HUES64 (cell line): ENCODE measurements around the gene SPATA13.

ENCODE experiments used
- H3K27ac ChIP-seq: 2 replicates; pipeline ENCODE4 v1.7.0; 2013; ENCODE audit warnings: low read depth, low read length, inconsistent platforms
- H3K27me3 ChIP-seq: 2 replicates; pipeline ENCODE4 v1.6.1; 2013; ENCODE audit warnings: mild to moderate bottlenecking, low read length; ENCODE audit not compliant: insufficient read depth
- H3K36me3 ChIP-seq: 2 replicates; pipeline ENCODE4 v1.6.1; 2013; ENCODE audit warnings: mild to moderate bottlenecking, low read length; ENCODE audit not compliant: insufficient read depth
- H3K4me1 ChIP-seq: 2 replicates; pipeline ENCODE4 v1.6.1; 2013; ENCODE audit warnings: mild to moderate bottlenecking, low read length, moderate library complexity; ENCODE audit not compliant: insufficient read depth
- H3K4me3 ChIP-seq: 2 replicates; pipeline ENCODE4 v1.5.1; 2013; ENCODE audit warnings: mild to moderate bottlenecking, low read length, moderate library complexity
- H3K9ac ChIP-seq: 2 replicates; pipeline ENCODE4 v1.6.1; 2013; ENCODE audit warnings: mild to moderate bottlenecking, low read depth, low read length
- H3K9me3 ChIP-seq: 2 replicates; pipeline ENCODE4 v1.6.1; 2013; ENCODE audit warnings: low read depth, low read length; ENCODE audit not compliant: insufficient read depth
- WGBS: fragments of 150-250, 120-280 bp; methylation state at CpG from one replicate; pipeline ENCODE4 v1.1.7; 2013; ENCODE audit warnings: missing lambda C conversion rate; 5-methylcytosine and 5-hydroxymethylcytosine counted together

Gene SPATA13

DNA sequence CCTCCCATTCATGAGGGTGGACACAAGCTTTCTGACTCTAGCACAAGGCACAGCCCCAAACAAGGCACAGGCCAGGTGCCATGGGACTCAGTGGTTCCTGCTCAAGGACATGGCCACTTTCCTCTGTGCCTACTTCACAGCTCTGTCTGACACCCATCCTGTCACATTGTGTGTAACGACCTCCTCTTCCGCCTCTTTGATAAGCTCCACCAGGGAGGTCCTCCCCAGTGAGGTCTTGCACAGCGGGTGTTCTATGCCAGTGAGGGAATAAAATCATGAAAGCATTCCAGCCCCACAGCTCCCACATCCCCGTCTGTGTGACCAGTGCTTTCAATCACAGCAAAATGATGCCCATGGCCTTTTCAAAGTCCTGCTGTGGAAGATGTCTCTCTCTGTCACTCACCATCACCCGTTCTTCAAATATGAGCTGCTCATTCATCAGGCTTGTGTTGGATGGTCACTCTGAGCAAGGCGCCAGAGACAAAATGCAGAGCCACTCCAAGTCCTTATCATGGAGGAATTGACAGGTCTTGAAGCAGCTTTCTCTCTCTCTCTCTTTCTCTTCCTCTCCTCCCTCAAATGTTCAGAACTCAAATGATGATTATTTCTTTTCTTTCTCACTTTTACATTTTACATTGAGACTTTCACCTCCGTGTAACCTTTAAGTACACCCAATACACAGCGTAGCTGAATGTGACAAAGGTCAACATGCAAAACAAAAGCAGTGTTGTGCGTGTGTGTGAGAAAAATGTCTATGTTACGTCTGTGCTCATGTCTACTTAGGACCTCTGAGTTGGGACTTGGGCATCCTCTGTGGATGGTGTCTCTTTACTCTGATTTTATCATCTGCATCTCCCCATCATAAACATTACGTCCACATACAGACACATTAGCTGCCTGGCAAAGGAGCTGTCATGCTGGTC lies 8.0 kb upstream of the SPATA13 start:
- H3K4me3 ChIP-seq, result no peak overlapping the region
- H3K9ac ChIP-seq, result no peak overlapping the region
- H3K9me3 ChIP-seq, result no peaks in the 10 kb centered on the region
- peaks cover 21% of the 10 kb centered on the region for H3K4me1 ChIP-seq
- peaks cover 16% of the 10 kb centered on the region; the same call in 1 of the 2 replicates for H3K27me3 ChIP-seq
- no peak overlapping the region for H3K27ac ChIP-seq
- 79% methylated on average over 11 of the region's 11 CpGs for WGBS
- H3K36me3 ChIP-seq, result no peaks in the 10 kb centered on the region

DNA sequence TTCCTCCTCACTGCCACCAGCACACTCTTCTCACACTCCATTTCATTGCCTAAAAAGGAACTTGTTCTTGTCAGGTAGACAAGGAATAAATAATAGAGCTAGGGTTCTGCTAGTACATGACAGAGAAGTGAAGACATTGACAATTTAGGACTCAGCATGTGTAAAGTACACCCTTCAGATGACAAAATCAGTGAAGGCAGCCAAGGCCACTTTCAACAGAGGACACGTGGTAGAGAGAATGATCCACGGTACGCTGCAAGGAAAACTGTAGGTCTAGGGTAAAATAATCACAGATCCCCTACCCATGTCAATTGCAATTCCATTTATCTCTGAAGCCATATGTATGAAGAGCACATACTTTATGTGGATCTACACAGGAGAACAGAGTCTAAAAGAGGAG lies 7.2 kb upstream of the SPATA13 start:
- Histone ChIP-seq H3K4me3 (no peak overlapping the region), H3K27me3 (peaks cover 16% of the 10 kb centered on the region; the same call in 1 of the 2 replicates), H3K36me3 (no peaks in the 10 kb centered on the region), H3K9me3 (no peaks in the 10 kb centered on the region), H3K9ac (no peak overlapping the region), H3K27ac (no peak overlapping the region), H3K4me1 (peaks cover 21% of the 10 kb centered on the region)
- no CpG with 5 or more reads among the region's 3 CpGs for WGBS

DNA sequence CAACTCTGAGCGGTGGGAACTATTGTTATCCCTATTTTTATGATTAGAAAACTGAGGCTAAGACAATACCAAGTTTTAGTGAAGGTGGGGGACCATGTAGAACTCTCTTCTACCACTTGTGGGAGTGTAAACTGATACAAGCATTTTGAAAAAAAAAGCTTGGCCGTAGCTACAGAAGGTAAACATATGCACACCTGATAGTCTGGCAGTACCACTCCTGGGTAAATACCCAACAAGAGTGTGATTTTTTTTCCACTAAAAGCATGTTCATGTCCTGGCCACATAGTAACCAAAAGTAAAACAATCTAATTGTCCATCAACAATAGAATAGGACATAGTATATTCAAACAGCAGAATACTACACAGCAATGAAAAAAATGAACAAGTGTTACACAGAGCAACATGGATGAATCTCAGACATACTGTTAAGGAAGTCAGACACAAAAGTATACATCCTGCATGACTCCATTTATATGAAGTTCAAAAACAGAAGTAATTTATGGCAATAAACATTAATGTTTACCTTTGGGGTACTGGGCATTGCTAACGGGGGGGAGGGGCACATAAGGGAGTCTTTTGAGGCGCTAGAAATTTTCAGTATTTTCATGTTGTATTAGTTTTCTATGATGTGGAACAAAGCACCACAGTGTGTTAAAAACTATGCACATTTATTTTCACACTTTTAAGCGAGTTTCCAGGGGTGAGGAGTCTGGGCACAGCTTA lies 6.4 kb upstream of the SPATA13 start:
- H3K9ac ChIP-seq, result no peak overlapping the region

DNA sequence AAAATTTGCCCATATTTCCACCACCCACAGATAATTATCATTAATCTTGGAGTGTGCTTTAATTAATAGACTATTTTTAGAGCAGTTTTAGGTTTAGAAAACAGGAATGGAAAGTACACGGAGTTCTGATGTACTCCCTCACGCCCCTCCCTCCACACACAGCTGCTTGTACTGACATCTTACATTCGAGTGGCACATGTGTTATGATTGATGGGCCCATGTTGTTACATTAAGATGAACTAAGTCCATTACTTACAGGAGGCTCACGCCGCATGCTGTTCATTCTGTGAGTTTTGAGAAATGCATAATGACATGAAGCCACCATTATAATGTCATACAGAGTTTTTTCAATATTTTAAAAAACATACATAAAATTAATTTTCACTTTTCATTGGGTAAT lies 1.2 kb upstream of the SPATA13 start:
- no peak overlapping the region for H3K4me3 ChIP-seq
- peaks cover 41% of the 10 kb centered on the region for H3K4me1 ChIP-seq
- no CpG with 5 or more reads among the region's 5 CpGs for WGBS
- H3K27ac ChIP-seq, result no peak overlapping the region
- H3K36me3 ChIP-seq, result no peaks in the 10 kb centered on the region
- H3K9ac ChIP-seq, result no peak overlapping the region
- H3K9me3 ChIP-seq, result no peaks in the 10 kb centered on the region
- peaks cover 32% of the 10 kb centered on the region for H3K27me3 ChIP-seq

More for the DNA sequence above, 6.4 kb upstream of the SPATA13 start:
- peaks cover 19% of the 10 kb centered on the region for H3K4me1 ChIP-seq
- 96% methylated on average over 4 of the region's 5 CpGs for WGBS
- no peaks in the 10 kb centered on the region for H3K9me3 ChIP-seq
- no peaks in the 10 kb centered on the region for H3K36me3 ChIP-seq
- no peak overlapping the region for H3K4me3 ChIP-seq
- no peak overlapping the region for H3K27ac ChIP-seq
- peaks cover 18% of the 10 kb centered on the region; the same call in 1 of the 2 replicates for H3K27me3 ChIP-seq

DNA sequence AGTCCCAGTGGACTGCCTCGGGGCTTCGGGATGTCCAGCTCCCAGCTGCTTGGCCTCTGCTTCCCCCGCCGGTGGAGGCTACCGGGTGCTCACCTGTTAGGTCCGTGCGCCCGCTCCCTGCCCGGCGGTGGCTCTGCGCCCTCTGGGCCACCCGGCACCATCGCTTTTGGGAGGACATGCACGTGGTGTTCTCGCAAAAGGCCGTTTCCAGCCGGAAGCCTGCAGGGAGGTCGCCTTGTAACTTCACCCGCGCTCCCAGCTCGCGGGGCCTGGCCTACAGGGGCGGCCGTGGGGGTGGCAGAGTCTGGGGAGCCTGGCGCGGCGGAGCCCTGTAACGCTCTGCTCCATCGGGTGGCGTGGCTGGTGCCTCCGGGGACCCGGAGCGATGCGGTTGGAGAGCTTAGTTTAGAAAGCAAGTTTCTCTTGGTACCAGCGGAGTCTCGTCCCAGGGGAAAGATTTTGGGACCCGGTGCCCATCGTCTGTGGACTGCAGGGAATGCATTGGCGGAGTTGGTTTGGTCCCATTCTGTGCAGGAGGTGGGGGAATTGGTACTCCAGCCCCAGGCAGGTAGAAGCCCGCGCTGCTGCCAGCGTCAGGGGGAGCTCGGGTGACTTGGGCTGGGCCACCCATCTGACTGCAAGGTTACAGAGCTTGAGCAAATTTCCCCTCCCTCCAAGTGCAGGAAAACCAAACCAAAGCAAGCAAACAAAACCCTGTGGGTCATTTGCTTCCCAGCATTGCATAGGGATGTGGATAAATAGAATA lies 673 bp downstream of the SPATA13 start:
- H3K4me1 ChIP-seq, result peaks cover 41% of the 10 kb centered on the region
- H3K27me3 ChIP-seq, result peaks cover 24% of the 10 kb centered on the region
- H3K36me3 ChIP-seq, result peaks cover 14% of the 10 kb centered on the region
- peak overlapping the region; percentile 84 for H3K9ac ChIP-seq
- no peak overlapping the region for H3K27ac ChIP-seq
- no peaks in the 10 kb centered on the region for H3K9me3 ChIP-seq
- under 1% methylated on average over 43 of the region's 43 CpGs for WGBS
- peak overlapping the region; percentile 85 for H3K4me3 ChIP-seq

DNA sequence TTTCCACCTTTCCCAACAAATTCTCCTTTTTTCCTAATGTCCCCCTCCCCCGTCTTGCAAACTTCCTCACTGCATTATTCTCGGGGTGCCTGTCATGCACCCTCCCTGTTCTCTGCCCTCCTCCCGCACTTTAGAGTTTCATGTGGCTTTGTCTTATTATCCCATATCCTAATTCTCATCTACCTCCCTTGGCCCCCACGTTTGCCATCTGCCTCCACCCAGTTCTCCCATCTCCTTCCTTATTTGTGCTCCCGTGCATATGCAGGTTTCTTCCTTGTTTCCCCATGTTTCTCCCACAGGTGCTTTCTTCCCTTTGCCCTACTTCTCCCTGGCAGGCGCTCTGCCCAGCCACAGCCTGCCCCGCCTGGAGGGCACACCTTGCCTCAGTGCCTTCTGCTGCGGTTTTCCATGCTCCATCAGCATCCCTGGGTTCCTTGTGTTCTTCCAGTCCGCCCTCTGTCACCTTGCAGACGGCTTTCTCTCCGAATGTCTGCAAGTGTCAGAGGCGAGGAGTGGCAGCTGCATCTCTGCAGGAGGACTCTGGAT lies 1.5 kb downstream of the SPATA13 start:
- 56% methylated on average over 12 of the region's 12 CpGs for WGBS
- H3K4me1 ChIP-seq, result peaks cover 41% of the 10 kb centered on the region
- 0 out of 2 replicates have a peak overlapping the region, but pooled peaks have one; percentile 84 for H3K9ac ChIP-seq

DNA sequence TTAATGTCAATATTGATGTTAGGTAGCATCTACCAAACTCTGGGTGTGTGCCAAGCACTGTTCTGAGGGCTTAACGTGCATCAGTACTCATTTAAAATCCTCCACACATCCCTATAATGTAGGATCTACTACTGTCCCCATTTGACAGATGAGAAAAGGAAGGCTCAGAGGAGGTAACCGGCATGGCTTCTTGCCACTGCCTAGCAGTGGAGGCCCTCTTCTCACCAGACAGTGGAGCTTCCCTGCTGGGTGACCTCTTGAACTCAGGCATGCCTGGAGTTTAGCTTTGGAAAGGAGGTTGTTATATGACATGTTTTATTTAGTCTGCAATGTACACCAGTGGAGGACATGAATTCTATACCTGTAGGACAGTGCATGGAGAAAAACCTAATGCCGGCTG lies 2.1 kb downstream of the SPATA13 start:
- peaks cover 28% of the 10 kb centered on the region for H3K36me3 ChIP-seq
- no peak overlapping the region for H3K9ac ChIP-seq
- peaks cover 40% of the 10 kb centered on the region for H3K4me1 ChIP-seq
- WGBS, result 82% methylated on average over 3 of the region's 3 CpGs
- H3K9me3 ChIP-seq, result no peaks in the 10 kb centered on the region
- 0 out of 2 replicates have a peak overlapping the region, but pooled peaks have one; percentile 85 for H3K4me3 ChIP-seq
- peaks cover 16% of the 10 kb centered on the region for H3K27me3 ChIP-seq
- no peak overlapping the region for H3K27ac ChIP-seq

More for the DNA sequence above, 1.5 kb downstream of the SPATA13 start:
- Histone ChIP-seq H3K27me3 (peaks cover 16% of the 10 kb centered on the region), H3K36me3 (peaks cover 23% of the 10 kb centered on the region), H3K27ac (no peak overlapping the region), H3K4me3 (peak overlapping the region; percentile 85), H3K9me3 (no peaks in the 10 kb centered on the region)

DNA sequence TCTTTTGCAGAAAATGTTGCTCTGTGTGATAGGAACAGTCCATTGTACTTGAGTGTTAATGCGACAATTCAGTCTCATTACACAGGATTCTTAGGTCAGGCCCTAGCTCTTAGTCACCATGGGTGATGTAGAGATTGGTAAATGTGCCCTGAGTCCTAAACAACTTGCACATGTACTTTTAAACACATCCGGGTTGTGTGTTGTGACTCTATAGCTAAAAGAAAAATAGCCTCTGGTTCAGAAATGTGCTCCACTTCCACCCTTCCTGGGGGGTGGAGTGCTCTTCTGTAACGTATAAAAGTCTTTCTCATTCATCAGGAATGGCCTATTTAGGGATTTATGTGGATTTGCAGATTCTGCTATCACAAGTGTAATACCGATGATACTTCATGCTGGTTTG lies 5.2 kb downstream of the SPATA13 start:
- Histone ChIP-seq H3K9me3 (no peaks in the 10 kb centered on the region), H3K4me3 (no peak overlapping the region), H3K4me1 (peaks cover 31% of the 10 kb centered on the region), H3K36me3 (peaks cover 29% of the 10 kb centered on the region), H3K27ac (no peak overlapping the region), H3K9ac (no peak overlapping the region), H3K27me3 (peaks cover 14% of the 10 kb centered on the region)
- 72% methylated on average over 4 of the region's 4 CpGs for WGBS

DNA sequence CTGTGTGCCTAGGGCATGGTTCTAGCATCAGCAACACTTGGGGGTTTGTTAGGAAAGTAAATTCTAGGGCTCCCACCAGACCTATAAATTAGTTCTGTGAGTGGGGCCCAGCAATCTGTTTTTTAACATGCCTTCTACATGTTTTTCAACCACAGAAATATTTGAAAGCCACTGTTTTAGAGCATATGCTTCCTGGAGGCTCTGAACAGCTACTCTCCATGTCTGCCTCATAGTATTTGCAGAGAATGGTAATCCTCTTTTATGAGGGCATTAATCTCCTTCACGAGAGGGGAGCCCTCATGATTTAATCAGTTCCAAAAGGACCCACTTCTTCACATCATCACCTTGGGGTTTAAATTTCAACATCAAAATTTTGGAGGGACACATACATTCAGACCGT lies 6.0 kb downstream of the SPATA13 start:
- Histone ChIP-seq H3K36me3 (peaks cover 32% of the 10 kb centered on the region), H3K9ac (no peak overlapping the region), H3K9me3 (no peaks in the 10 kb centered on the region), H3K4me3 (no peak overlapping the region), H3K4me1 (peaks cover 30% of the 10 kb centered on the region), H3K27ac (no peak overlapping the region), H3K27me3 (peaks cover 9% of the 10 kb centered on the region; the same call in 1 of the 2 replicates)
- 94% methylated on average over 2 of the region's 2 CpGs for WGBS

DNA sequence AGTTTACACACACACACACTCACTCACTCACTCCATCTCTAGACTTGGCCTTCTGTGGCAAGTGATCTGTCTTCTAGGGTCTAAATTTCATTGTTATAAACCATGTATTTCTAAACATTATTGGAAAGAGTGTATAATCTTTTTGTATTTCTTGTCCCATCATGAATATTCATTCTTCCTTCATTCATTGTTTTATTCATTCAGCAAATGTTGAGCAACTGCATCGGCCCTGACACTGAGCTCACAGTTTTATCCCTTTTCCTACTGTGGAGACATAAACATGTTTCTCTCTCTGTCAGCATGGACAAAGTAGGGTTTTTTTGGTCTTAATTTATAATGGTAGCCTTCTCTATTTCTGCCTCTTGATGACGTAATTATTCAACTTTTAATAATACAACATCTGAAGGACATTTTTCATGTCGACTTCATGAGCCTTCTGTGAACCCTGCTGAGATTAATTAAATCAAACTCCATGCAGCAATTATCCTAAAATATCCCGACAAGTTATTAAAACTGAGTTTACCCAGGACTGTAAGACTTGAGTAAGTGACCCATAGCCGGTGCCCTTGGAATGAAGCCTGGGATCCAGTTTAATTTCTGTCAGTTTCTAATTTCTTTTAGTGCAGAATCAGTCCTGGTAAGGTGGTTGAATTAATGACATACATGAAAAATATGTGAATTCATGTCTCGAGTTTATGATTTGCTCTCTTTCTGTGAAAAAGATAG lies 7.3 kb downstream of the SPATA13 start:
- WGBS, result 97% methylated on average over 6 of the region's 6 CpGs

More for the DNA sequence above, 7.3 kb downstream of the SPATA13 start:
- Histone ChIP-seq H3K4me3 (no peak overlapping the region), H3K27ac (no peak overlapping the region), H3K4me1 (peaks cover 18% of the 10 kb centered on the region), H3K9ac (no peak overlapping the region), H3K9me3 (no peaks in the 10 kb centered on the region), H3K27me3 (no peaks in the 10 kb centered on the region), H3K36me3 (peaks cover 32% of the 10 kb centered on the region)
